HG03045 (cell line): ENCODE results near the gene SDHAF2.

Source experiments
- ATAC-seq: cut with Tn5 transposase; IDR thresholded peaks from one replicate; pipeline ENCODE4 v1.9.1; 2021; ENCODE audit warnings: mild to moderate bottlenecking, moderate library complexity; ENCODE audit not compliant: unreplicated experiment

Gene SDHAF2

DNA sequence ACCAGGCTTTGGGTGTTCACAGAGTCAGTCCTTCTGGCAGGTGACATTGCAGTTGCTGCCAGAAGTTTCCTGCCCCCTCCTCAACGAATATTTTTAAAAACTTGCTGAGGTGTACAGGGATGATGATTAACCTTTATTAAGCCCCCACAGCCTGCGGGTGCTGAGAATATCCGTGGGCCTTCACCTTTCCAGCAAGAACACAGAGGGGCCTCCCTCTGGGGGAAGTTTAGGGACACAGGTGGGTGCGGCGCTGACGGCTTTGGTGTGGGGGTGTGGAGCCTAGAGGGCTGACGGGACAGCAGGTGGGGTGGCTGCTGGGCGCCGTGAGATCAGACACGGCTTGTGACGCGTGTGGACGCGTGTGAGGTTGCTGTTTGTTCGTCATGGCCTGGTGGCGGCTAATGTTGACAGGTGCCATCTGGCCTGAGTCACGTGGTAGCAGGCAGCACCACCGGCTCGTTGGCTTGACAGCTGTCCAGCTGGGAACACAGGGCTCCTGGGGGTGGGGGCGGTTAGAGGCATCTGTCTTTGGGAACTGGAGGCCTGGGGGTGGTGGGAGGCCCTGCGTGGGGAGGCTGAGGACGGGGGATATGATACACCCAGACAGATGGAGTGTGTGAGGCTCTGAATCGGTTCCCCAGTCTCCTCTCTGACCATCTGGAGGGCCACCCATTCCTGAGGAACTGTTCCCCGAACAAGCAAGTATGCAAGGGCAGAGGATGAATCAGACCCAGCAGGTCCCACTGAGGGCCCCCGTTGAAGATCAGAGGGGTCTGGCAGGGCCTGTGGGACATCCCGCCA, 66.1 kb downstream of the SDHAF2 start:
- no peak for ATAC-seq
